HepG2 (cell line): ENCODE measurements around the gene FAM72D. TPM values are rescaled to one million over a fixed set of nuclear protein-coding genes. Genes with fewer than 3 reads are reported as not detected.
"Not testable (repeated sequence)": the region's sequence is repeated elsewhere in the genome, so short reads cannot be mapped to it uniquely, and the experiment has no call there.

Source experiments
- ATAC-seq: fragments of 200-7000 bp; cut with Tn5 transposase; 3 replicates; pipeline ENCODE4 v1.9.1; 2020; ENCODE audit warnings: mild to moderate bottlenecking, moderate library complexity
- Bru-seq: library from RNA; stranded (reverse); fragments of 400-500 nt; gene quantifications from one replicate; lab custom pipeline; 2021; lab: Mats Ljungman, UMichigan
- BruChase-seq, 2 experiments: library from RNA; stranded (reverse); fragments of 400-500 nt; gene quantifications; one replicate each; lab custom pipeline; 2021; lab: Mats Ljungman, UMichigan
- BruUV-seq: library from RNA; stranded (reverse); fragments of 400-500 nt; replicated peaks from 2 replicates; lab custom pipeline; 2021; lab: Mats Ljungman, UMichigan
- CTCF ChIA-PET: fragments of 300-600 bp; formaldehyde crosslinking; extraction: SDS; loops from one replicate; lab custom pipeline; 2021; ENCODE audit warnings: low total read pairs, inconsistent platforms, low intra/inter-chr PET ratio; lab: Yijun Ruan, JAX
- POLR2A ChIA-PET: fragments of 350-600 bp; sonication (Branson Sonifier 250); formaldehyde crosslinking; loops from one replicate; lab custom pipeline; 2020; ENCODE audit warnings: antibody characterized with exemption, inconsistent platforms; lab: Yijun Ruan, JAX
- DNase-seq: peaks from one replicate; pipeline ENCODE4 v3.0.0-alpha.2; 2015; ENCODE audit warnings: low spot score
- FAIRE-seq: peaks from 3 replicates; lab custom pipeline; 2011; peaks lifted over from hg19 to GRCh38; lab: Jason Lieb, UNC
- H2AFZ ChIP-seq: one replicate; pipeline ENCODE4 v1.6.1; 2011; ENCODE audit warnings: low read length, inconsistent platforms
- H3K27ac ChIP-seq: fragments of 300-600 bp; 3 replicates; pipeline ENCODE4 v1.8.0; 2011; ENCODE audit warnings: mixed run types, mild to moderate bottlenecking, mixed read lengths, low read length, inconsistent platforms; ENCODE audit not compliant: insufficient read depth; ENCODE audit errors: extremely low read length
- H3K27me3 ChIP-seq, 2 experiments: fragments of 200-600 bp in 1 of 2; 2 replicates in 1 of 2; 3 replicates in 1 of 2; pipeline versions ENCODE4 v1.6.0 to v1.8.0; 2011; ENCODE audit warnings: low read length in 2 of 2, mild to moderate bottlenecking in 2 of 2, moderate library complexity in 2 of 2, inconsistent platforms in 1 of 2; ENCODE audit not compliant: insufficient read depth in 2 of 2, control insufficient read depth in 1 of 2
- H3K36me3 ChIP-seq, 2 experiments: fragments of 200-600 bp in 1 of 2; replicated peaks in 1 of 2; 2 replicates in 1 of 2; 3 replicates in 1 of 2; pipeline versions ENCODE4 v1.5.1 to v1.8.0; 2011; ENCODE audit warnings: low read length in 2 of 2, inconsistent platforms in 1 of 2; ENCODE audit not compliant: insufficient read depth in 2 of 2, control insufficient read depth in 1 of 2
- H3K4me1 ChIP-seq: 2 replicates; pipeline ENCODE4 v1.5.1; 2012; ENCODE audit warnings: low read length, inconsistent platforms; ENCODE audit not compliant: insufficient read depth
- H3K4me2 ChIP-seq: 2 replicates; pipeline ENCODE4 v1.6.0; 2011; ENCODE audit warnings: low read depth, low read length, inconsistent platforms
- H3K4me3 ChIP-seq, 3 experiments: fragments of 200-600 bp in 1 of 3; sonication (generic), shearing (Covaris generic) in 1 of 3; replicated peaks in 1 of 3; 2 replicates each; pipeline ENCODE4 v1.5.1; 2011 to 2016; ENCODE audit warnings: low read length in 3 of 3, inconsistent platforms in 2 of 3, low read depth in 2 of 3, mild to moderate bottlenecking in 2 of 3, control low read depth in 1 of 3, mixed read lengths in 1 of 3; ENCODE audit not compliant: insufficient read depth in 1 of 3
- H3K79me2 ChIP-seq: one replicate; pipeline ENCODE4 v1.6.1; 2011; ENCODE audit warnings: low read length, inconsistent platforms; ENCODE audit not compliant: insufficient read depth
- H3K9ac ChIP-seq: 2 replicates; pipeline ENCODE4 v1.6.0; 2011; ENCODE audit warnings: mild to moderate bottlenecking, low read depth, low read length, inconsistent platforms; ENCODE audit not compliant: insufficient read depth
- H3K9me3 ChIP-seq: 2 replicates; pipeline ENCODE4 v1.5.1; 2012; ENCODE audit warnings: mild to moderate bottlenecking, low read length
- H4K20me1 ChIP-seq: 2 replicates; pipeline ENCODE4 v1.6.0; 2011; ENCODE audit warnings: inconsistent platforms, mild to moderate bottlenecking, low read length, moderate library complexity; ENCODE audit not compliant: insufficient read depth
- WGBS: methylation state at CpG from one replicate; pipeline ENCODE4 v1.1.6; 2017; ENCODE audit warnings: low lambda C conversion rate; 5-methylcytosine and 5-hydroxymethylcytosine counted together
- in situ Hi-C: cut with HindIII; loops from 2 replicates; pipeline ENCODE4 v1.10.0; 2017; ENCODE audit warnings: low pct_unique_long_range_greater_than_20kb; ENCODE audit not compliant: extremely low pct_ligation_motif_present
- intact Hi-C: fragments of 100-400 bp; cut with micrococcal nuclease; formaldehyde crosslinking; loops from one replicate; pipeline ENCODE4 v1.10.0; 2022; ENCODE audit not compliant: unreplicated experiment
- long read RNA-seq, 2 experiments: library from RNA in 1 of 2; library from polyadenylated mRNA in 1 of 2; stranded (forward) in 1 of 2; unstranded in 1 of 2; transcript quantifications; one replicate each; pipeline ENCODE4 v2.0.0, GENCODE V29; 2019 to 2022
- polyA minus RNA-seq, 3 experiments: library from RNA; depleted of rRNA, polyadenylated mRNA; stranded (reverse); fragments of >200 nt; gene quantifications; 2 replicates each; pipeline ENCODE4 v1.2.3, GENCODE V29; 2011; ENCODE audit warnings: low replicate concordance in 1 of 3
- polyA plus RNA-seq, 8 experiments: library from polyadenylated mRNA; depleted of rRNA in 3 of 8; stranded (reverse) in 7 of 8; unstranded in 1 of 8; fragments of >200 nt; fragmentation: Illumina TruSeq in 4 of 8; extraction: Trizol in 4 of 8; gene quantifications; 2 replicates each; pipeline versions ENCODE4 v1.2.1 to v1.2.3, GENCODE V29; 2011 to 2016; ENCODE audit warnings: low read depth in 4 of 8, missing spikeins in 1 of 8, mixed read lengths in 1 of 8; ENCODE audit not compliant: insufficient read depth in 1 of 8
- total RNA-seq, 5 experiments: library from RNA; depleted of rRNA; stranded (reverse); fragments of >200 nt; fragmentation: Illumina TruSeq; extraction: Trizol; gene quantifications; 2 replicates each; pipeline ENCODE4 v1.2.3, GENCODE V29; 2016; ENCODE audit warnings: low read depth in 1 of 5

The FAM72D gene
- total RNA-seq (2016; rRNA removed; fragmentation: Illumina TruSeq; extraction: Trizol) (3.7 and 5.2 TPM in 2 replicates), polyA plus RNA-seq (2011; rRNA removed) (2.5 and 4.4 TPM in 2 replicates), polyA minus RNA-seq (2011; rRNA and poly(A)+ RNA removed; ENCODE audit: low replicate concordance) (3.1 and 3.9 TPM in 2 replicates), Bru-seq, nascent RNA (percentile 31 among the genes with signal in this experiment), BruChase-seq, experiment 1, labeled RNA remaining after a 6-hour chase (percentile 41 among the genes with signal in this experiment), BruChase-seq, experiment 2, labeled RNA remaining after a 2-hour chase (percentile 36 among the genes with signal in this experiment)
- 0.97 and 1.2 TPM in 2 replicates for total RNA-seq (2016; cell fraction: cytosol; rRNA removed; fragmentation: Illumina TruSeq; extraction: Trizol; ENCODE audit: low read depth)
- 4.5 and 5.9 TPM in 2 replicates for total RNA-seq (2016; cell fraction: insoluble cytoplasmic fraction; rRNA removed; fragmentation: Illumina TruSeq; extraction: Trizol)
- 3.0 and 3.2 TPM in 2 replicates for total RNA-seq (2016; cell fraction: membrane; rRNA removed; fragmentation: Illumina TruSeq; extraction: Trizol)
- 3.8 and 4.8 TPM in 2 replicates for total RNA-seq (2016; cell fraction: nucleus; rRNA removed; fragmentation: Illumina TruSeq; extraction: Trizol)
- polyA plus RNA-seq (2011; cell fraction: cytosol; rRNA removed) = 1.6 and 1.8 TPM in 2 replicates
- 1.1 and 2.1 TPM in 2 replicates for polyA plus RNA-seq (2011; cell fraction: nucleus; rRNA removed)
- polyA plus RNA-seq (2012) = 2.9 and 4.1 TPM in 2 replicates
- 0.54 and 0.76 TPM in 2 replicates for polyA plus RNA-seq (2016; cell fraction: cytosol; fragmentation: Illumina TruSeq; extraction: Trizol; ENCODE audit: low read depth)
- polyA plus RNA-seq (2016; cell fraction: insoluble cytoplasmic fraction; fragmentation: Illumina TruSeq; extraction: Trizol; ENCODE audit: low read depth) = 7.0 and 9.6 TPM in 2 replicates
- polyA plus RNA-seq (2016; cell fraction: membrane; fragmentation: Illumina TruSeq; extraction: Trizol; ENCODE audit: low read depth) = 1.9 and 2.7 TPM in 2 replicates
- polyA plus RNA-seq (2016; cell fraction: nucleus; fragmentation: Illumina TruSeq; extraction: Trizol; ENCODE audit: insufficient read depth, low read depth) = 8.2 and 8.7 TPM in 2 replicates
- 1.1 and 1.2 TPM in 2 replicates for polyA minus RNA-seq (2011; cell fraction: cytosol; rRNA and poly(A)+ RNA removed)
- polyA minus RNA-seq (2011; cell fraction: nucleus; rRNA and poly(A)+ RNA removed) = 2.6 and 2.7 TPM in 2 replicates
- long read RNA-seq, experiment 1, partial matches to known transcripts = 0 of 2 reads
- long read RNA-seq, experiment 1, other reads (novel, unspliced or antisense) = 1 of 2 reads
- long read RNA-seq, experiment 2, partial matches to known transcripts = 4 of 6 reads
- long read RNA-seq, experiment 2, other reads (novel, unspliced or antisense) = 1 of 6 reads

DNA sequence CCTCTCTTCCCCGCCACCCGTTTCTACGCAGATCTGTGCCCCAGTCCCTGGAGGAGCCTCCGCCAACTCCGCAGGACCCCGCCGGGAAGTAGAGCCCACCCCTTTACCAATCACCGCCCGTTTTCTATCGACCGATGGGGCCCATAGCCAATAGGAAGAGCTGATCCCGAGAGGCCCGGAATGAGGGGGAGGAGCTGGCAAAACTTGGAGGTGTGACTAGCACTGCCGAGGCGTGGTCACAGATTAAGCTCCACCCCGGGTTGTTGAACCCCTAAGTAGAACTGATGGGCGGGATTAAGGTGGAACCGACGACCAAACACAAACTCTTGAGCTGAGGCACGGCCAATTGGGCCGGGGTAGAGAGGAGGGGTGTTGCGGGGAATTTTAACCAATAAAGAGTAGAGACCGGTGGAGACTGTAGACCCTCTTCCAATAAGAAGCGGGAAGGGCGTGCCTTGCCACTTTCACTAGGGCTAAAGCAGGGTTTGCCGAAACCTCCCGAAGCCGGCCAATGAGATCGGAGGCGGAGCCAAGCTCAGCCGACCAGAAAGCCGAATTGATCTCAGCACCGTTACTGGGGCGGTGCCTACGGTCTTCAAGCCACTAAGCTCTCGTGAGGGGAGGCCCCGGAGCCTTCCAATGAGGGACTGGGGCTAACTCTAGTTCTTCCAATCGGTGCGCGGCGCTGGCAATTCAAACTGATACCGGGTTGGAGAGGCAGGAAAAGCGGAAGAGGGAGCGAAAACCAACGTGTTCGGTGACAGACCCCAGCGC, at the start of gene FAM72D, which contains the start of gene SRGAP2B:
TSS of gene FAM72D (plus strand) at position 691 of the 774 bp plus-strand sequence. CDS start 874 bp downstream, outside the sequence.
TSS of gene SRGAP2B (minus strand) at position 45 of the 774 bp plus-strand sequence. CDS start 2,427 bp downstream, outside the sequence.
- H3K4me3 ChIP-seq = peak within 1 kb of the TSS in 2 of 3 experiments; percentile 47 to 59; a peak in 3 of 6 replicates
- intact Hi-C loops, H3K79me2 ChIP-seq, H3K4me1 ChIP-seq, CTCF ChIA-PET, BruUV-seq, H3K27ac ChIP-seq, H3K27me3 ChIP-seq, H4K20me1 ChIP-seq, H3K4me2 ChIP-seq, H3K9ac ChIP-seq, in situ Hi-C loops, DNase-seq, H3K36me3 ChIP-seq, H2AFZ ChIP-seq, POLR2A ChIA-PET, H3K9me3 ChIP-seq: not testable (repeated sequence)
- FAIRE-seq = peak; percentile 67
- no CpG with 5 or more reads among the region's 47 CpGs for WGBS
- ATAC-seq = peak; percentile 83

DNA sequence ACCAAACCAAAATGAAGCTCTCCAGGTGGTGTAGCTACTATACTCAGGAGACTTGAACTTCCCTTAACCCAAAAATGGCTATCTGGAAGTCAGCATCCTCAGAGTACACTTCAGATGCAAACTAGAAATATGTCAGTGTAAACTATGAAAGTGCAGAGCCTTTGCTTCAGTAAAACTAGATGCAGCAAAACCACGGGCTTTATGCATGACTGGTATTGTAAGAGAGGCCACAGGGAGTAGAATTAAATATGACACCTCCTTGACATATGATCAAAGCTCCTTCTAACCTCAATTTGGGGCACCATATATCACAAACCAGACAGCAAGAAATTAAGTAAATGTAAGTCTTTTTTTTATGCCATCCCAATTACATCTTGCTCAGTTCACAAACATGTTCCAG, 48.2 kb upstream of the FAM72D start:
- POLR2A ChIA-PET, intact Hi-C loops, H3K79me2 ChIP-seq: not testable (repeated sequence)

DNA sequence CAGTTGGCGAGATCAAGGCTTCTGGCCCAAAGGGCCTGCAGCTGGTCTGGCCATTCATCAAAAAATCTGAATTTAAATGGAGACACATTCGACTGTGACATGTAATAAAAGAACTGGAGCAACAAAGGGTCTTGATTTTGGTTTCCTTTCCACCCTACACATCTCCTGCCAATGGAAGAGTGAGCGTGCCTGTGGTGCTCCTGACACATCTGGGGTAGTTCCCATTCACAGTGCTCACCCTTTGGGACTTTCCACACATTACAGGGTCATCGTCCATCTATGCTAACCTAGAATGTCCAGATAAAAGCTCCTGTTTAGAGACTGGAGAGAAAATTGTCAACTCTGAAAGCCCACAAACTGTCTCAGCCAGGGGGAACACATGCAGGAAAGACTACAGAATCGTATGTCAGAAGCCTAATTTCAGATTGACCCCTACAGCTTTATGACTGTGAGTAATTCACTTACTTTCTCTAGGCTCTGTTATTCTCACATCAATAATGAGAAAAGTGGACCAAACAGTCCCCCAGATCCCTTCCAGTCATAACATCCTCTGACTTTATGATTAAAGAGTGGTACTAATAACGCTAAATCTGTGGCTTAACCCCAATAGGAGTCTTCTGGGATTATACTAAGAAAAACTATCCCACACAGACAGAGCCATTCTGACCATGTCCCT, 47.5 kb upstream of the FAM72D start:
- DNase-seq, intact Hi-C loops, CTCF ChIA-PET, FAIRE-seq, H3K9me3 ChIP-seq, H3K27me3 ChIP-seq, in situ Hi-C loops, H3K4me1 ChIP-seq, H3K9ac ChIP-seq, H3K36me3 ChIP-seq, H3K79me2 ChIP-seq, POLR2A ChIA-PET, H3K27ac ChIP-seq, H4K20me1 ChIP-seq, H3K4me2 ChIP-seq, H2AFZ ChIP-seq, H3K4me3 ChIP-seq, ATAC-seq, BruUV-seq: not testable (repeated sequence)
- WGBS = no CpG with 5 or more reads among the region's 6 CpGs

More for the DNA sequence above, 48.2 kb upstream of the FAM72D start:
- H3K4me1 ChIP-seq, H3K9me3 ChIP-seq, H3K9ac ChIP-seq, H4K20me1 ChIP-seq, ATAC-seq, DNase-seq, H3K36me3 ChIP-seq, FAIRE-seq, CTCF ChIA-PET, in situ Hi-C loops, H3K27ac ChIP-seq, H3K27me3 ChIP-seq, H3K4me3 ChIP-seq, BruUV-seq, H3K4me2 ChIP-seq, H2AFZ ChIP-seq: not testable (repeated sequence)
- WGBS = no CpG with 5 or more reads among the region's 1 CpG
